Measurements from ENCODE around the gene EGFL8. TPM values are rescaled to one million over a fixed set of nuclear protein-coding genes. Genes with fewer than 3 reads are reported as not detected.

Gene EGFL8
- total and polyA plus RNA-seq, 9 of the 15 experiments (the other 6 are each of a cell fraction or from before 2014, with no cell fraction given) = 2.2 to 47.4 (median 14.2) TPM

GRCh38 chr6:32175322-32175710 lies 10.9 kb downstream of the EGFL8 start (continued):
- TF ChIP-seq THAP12 (CRISPR knock-in tag; IDR thresholded peaks at IDR 0.05) (no peak), MAFK (IDR thresholded peaks at IDR 0.05; ENCODE audit: low read length) (no peak), PHB2 (IDR thresholded peaks at IDR 0.05; ENCODE audit: low read depth) (no peak), SMAD4 (CRISPR knock-in tag; conservative IDR thresholded peaks at IDR 0.05) (no peak), SMARCE1 (IDR thresholded peaks at IDR 0.05) (peak; percentile 48), ZC3H4 (CRISPR knock-in tag; IDR thresholded peaks at IDR 0.05; ENCODE audit: borderline replicate concordance) (no peak), GABPB2 (CRISPR knock-in tag; conservative IDR thresholded peaks at IDR 0.05) (no peak), SMARCA4 (IDR thresholded peaks at IDR 0.05) (0 out of 2 replicates have a peak, but pooled peaks have one; percentile 10), CTCFL (IDR thresholded peaks at IDR 0.05; ENCODE audit: borderline replicate concordance, insufficient read depth, low read depth, low read length, poor library complexity, severe bottlenecking) (no peak), RFX5 (IDR thresholded peaks at IDR 0.05; ENCODE audit: low read depth, low read length) (no peak), TOE1 (IDR thresholded peaks at IDR 0.05; ENCODE audit: borderline replicate concordance) (no peak), TOE1 (CRISPR knock-in tag; IDR thresholded peaks at IDR 0.05; ENCODE audit: borderline replicate concordance, low read depth) (no peak), KDM2B (CRISPR knock-in tag; IDR thresholded peaks at IDR 0.05) (no peak), ZNF395 (CRISPR knock-in tag; IDR thresholded peaks at IDR 0.05) (0 out of 2 replicates have a peak, but pooled peaks have one; percentile 13), CHD2 (IDR thresholded peaks at IDR 0.05; ENCODE audit: low read depth, low read length) (no peak), ELF1 (tag; IDR thresholded peaks at IDR 0.05) (0 out of 2 replicates have a peak, but pooled peaks have one; percentile 5), MEF2D (tag; conservative IDR thresholded peaks at IDR 0.05; ENCODE audit: low read depth) (no peak), NR2C1 (IDR thresholded peaks at IDR 0.05) (peak; percentile 91), NR2C1 (tag; IDR thresholded peaks at IDR 0.05) (peak; percentile 91), KLF6 (CRISPR knock-in tag; IDR thresholded peaks at IDR 0.05; ENCODE audit: borderline replicate concordance) (no peak), ZBTB1 (CRISPR knock-in tag; IDR thresholded peaks at IDR 0.05; ENCODE audit: borderline replicate concordance, low read depth) (peak; percentile 55; the same call in 1 of the 2 replicates), HLTF (IDR thresholded peaks at IDR 0.05) (peak; percentile 20; the same call in 1 of the 2 replicates), SAFB (IDR thresholded peaks at IDR 0.05; ENCODE audit: borderline replicate concordance, low read depth, low read length) (no peak), ELF2 (CRISPR knock-in tag; IDR thresholded peaks at IDR 0.05) (no peak)

Measured in K562 (cell line).